ENCODE data around the gene ADGRL2.

The ADGRL2 gene

DNA sequence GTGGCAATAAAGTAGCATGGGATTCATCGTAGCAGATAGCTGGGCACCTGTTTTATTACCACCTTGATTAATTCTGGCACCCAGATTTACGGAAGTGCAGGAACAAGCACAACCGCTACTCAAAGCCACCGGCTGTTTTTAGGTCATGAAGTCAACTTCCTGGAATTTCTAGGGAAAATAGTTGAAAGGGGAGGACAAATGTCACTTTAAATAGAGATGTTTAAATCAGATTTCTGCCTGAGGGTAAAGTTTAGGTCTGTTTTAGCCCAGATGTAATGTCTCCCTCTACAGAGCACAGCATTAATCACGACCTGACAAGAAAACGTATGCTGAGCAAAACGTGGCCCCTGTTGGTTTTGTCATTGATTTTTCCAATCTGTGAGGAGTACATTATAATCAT, 8.0 kb downstream of the ADGRL2 start:
- H3K27me3 Mint-ChIP-seq (ENCODE audit: low read depth), result no peaks in the 10 kb centered on the region
- H3K36me3 Mint-ChIP-seq (ENCODE audit: low read depth), result no peaks in the 10 kb centered on the region
- TF ChIP-seq, protein P1, sequence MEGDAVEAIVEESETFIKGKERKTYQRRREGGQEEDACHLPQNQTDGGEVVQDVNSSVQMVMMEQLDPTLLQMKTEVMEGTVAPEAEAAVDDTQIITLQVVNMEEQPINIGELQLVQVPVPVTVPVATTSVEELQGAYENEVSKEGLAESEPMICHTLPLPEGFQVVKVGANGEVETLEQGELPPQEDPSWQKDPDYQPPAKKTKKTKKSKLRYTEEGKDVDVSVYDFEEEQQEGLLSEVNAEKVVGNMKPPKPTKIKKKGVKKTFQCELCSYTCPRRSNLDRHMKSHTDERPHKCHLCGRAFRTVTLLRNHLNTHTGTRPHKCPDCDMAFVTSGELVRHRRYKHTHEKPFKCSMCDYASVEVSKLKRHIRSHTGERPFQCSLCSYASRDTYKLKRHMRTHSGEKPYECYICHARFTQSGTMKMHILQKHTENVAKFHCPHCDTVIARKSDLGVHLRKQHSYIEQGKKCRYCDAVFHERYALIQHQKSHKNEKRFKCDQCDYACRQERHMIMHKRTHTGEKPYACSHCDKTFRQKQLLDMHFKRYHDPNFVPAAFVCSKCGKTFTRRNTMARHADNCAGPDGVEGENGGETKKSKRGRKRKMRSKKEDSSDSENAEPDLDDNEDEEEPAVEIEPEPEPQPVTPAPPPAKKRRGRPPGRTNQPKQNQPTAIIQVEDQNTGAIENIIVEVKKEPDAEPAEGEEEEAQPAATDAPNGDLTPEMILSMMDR (IDR thresholded peaks at IDR 0.05; ENCODE audit: unreplicated experiment in 3 of 3), result peak in 1 of 3 experiments; percentile 12
- H3K4me1 Mint-ChIP-seq, result peaks cover 82% of the 10 kb centered on the region
- H3K27ac Mint-ChIP-seq, result peak overlapping the region in 1 of 3 experiments; percentile 16
- H3K4me3 Mint-ChIP-seq, result peak overlapping the region; percentile 19 to 61 (median 24)
- no peaks in the 10 kb centered on the region for H3K9me3 Mint-ChIP-seq

GRCh38 chr1:81809808-81810207, 9.1 kb downstream of the ADGRL2 start:
- Mint-ChIP-seq H3K4me3 (peak overlapping the region in 1 of 3 experiments; percentile 60), H3K27ac (peak overlapping the region in 1 of 3 experiments; percentile 72), H3K36me3 (ENCODE audit: low read depth) (no peaks in the 10 kb centered on the region), H3K9me3 (no peaks in the 10 kb centered on the region), H3K4me1 (peaks cover 75% of the 10 kb centered on the region), H3K27me3 (ENCODE audit: low read depth) (no peaks in the 10 kb centered on the region)
- TF ChIP-seq, protein P1 (IDR thresholded peaks at IDR 0.05; ENCODE audit: unreplicated experiment in 3 of 3), result no peak

GRCh38 chr1:81811757-81812371, 11.1 kb downstream of the ADGRL2 start:
- Mint-ChIP-seq H3K27ac (peak overlapping the region in 1 of 3 experiments; percentile 10), H3K4me3 (no peak overlapping the region), H3K4me1 (peaks cover 56% of the 10 kb centered on the region), H3K9me3 (no peaks in the 10 kb centered on the region), H3K36me3 (ENCODE audit: low read depth) (peaks cover 1% of the 10 kb centered on the region), H3K27me3 (ENCODE audit: low read depth) (no peaks in the 10 kb centered on the region)
- TF ChIP-seq, protein P1 (IDR thresholded peaks at IDR 0.05; ENCODE audit: unreplicated experiment in 3 of 3), result peak in 2 of 3 experiments; percentile 33 to 34

GRCh38 chr1:81812712-81813111, 12.0 kb downstream of the ADGRL2 start:
- H3K4me3 Mint-ChIP-seq, result no peak overlapping the region
- peaks cover 4% of the 10 kb centered on the region for H3K36me3 Mint-ChIP-seq (ENCODE audit: low read depth)
- peak overlapping the region in 1 of 3 experiments; percentile 31 for H3K27ac Mint-ChIP-seq
- H3K4me1 Mint-ChIP-seq, result peaks cover 52% of the 10 kb centered on the region
- no peaks in the 10 kb centered on the region for H3K27me3 Mint-ChIP-seq (ENCODE audit: low read depth)
- H3K9me3 Mint-ChIP-seq, result no peaks in the 10 kb centered on the region
- TF ChIP-seq, protein P1 (IDR thresholded peaks at IDR 0.05; ENCODE audit: unreplicated experiment in 3 of 3), result no peak

- H3K9me3 Mint-ChIP-seq, result no peaks in the 10 kb centered on the region
- peaks cover 4% of the 10 kb centered on the region for H3K36me3 Mint-ChIP-seq (ENCODE audit: low read depth)
- H3K4me1 Mint-ChIP-seq, result peaks cover 47% of the 10 kb centered on the region
- no peak overlapping the region for H3K27ac Mint-ChIP-seq
- no peaks in the 10 kb centered on the region for H3K27me3 Mint-ChIP-seq (ENCODE audit: low read depth)
- H3K4me3 Mint-ChIP-seq, result no peak overlapping the region
- TF ChIP-seq, protein P1 (IDR thresholded peaks at IDR 0.05; ENCODE audit: unreplicated experiment in 3 of 3), result no peak
These were observed 13.0 kb downstream of the ADGRL2 start for GRCh38 chr1:81813691-81814090.

GRCh38 chr1:81819613-81820012, 18.9 kb downstream of the ADGRL2 start:
- Mint-ChIP-seq H3K4me3 (no peak overlapping the region), H3K36me3 (ENCODE audit: low read depth) (peaks cover 8% of the 10 kb centered on the region), H3K27me3 (ENCODE audit: low read depth) (no peaks in the 10 kb centered on the region), H3K4me1 (peaks cover 12% of the 10 kb centered on the region), H3K9me3 (no peaks in the 10 kb centered on the region), H3K27ac (no peak overlapping the region)
- TF ChIP-seq, protein P1 (IDR thresholded peaks at IDR 0.05; ENCODE audit: unreplicated experiment in 3 of 3), result no peak
